ENCODE results near the gene NUDT4B.
"Not testable (repeated sequence)": the region's sequence is repeated elsewhere in the genome, so short reads cannot be mapped to it uniquely, and the experiment has no call there.

DNA sequence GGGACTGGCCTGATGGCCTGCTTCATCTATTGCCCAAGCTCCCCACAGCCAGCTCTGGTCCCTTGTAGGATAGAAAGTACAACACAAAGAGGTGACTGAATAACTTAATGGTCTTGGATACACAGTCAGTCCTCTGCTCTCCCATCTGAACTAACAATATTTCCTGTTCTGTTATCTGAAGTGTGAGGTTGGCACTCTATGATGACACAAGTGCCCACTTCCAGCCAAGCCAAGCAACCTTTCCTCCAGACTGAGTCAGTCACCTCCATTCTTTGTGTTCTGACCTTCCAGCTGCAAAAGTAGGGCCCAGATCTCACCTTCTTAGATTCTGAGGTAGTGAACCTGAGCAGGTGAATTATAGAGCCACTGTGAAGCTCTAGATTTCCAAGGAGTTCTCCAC is 8.9 kb downstream of the NUDT4B start:
- TF ChIP-seq, protein P1, sequence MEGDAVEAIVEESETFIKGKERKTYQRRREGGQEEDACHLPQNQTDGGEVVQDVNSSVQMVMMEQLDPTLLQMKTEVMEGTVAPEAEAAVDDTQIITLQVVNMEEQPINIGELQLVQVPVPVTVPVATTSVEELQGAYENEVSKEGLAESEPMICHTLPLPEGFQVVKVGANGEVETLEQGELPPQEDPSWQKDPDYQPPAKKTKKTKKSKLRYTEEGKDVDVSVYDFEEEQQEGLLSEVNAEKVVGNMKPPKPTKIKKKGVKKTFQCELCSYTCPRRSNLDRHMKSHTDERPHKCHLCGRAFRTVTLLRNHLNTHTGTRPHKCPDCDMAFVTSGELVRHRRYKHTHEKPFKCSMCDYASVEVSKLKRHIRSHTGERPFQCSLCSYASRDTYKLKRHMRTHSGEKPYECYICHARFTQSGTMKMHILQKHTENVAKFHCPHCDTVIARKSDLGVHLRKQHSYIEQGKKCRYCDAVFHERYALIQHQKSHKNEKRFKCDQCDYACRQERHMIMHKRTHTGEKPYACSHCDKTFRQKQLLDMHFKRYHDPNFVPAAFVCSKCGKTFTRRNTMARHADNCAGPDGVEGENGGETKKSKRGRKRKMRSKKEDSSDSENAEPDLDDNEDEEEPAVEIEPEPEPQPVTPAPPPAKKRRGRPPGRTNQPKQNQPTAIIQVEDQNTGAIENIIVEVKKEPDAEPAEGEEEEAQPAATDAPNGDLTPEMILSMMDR (IDR thresholded peaks at IDR 0.05; ENCODE audit: low read length), result not testable (repeated sequence)
- TF ChIP-seq EZH2 (IDR thresholded peaks at IDR 0.05; ENCODE audit: borderline replicate concordance, low read length), result not testable (repeated sequence)
